MM.1S (cell line): Measurements from ENCODE around the gene AK8.
A peak's percentile ranks its signal among the peaks of the same experiment; 100 is the strongest.

Experiments
- DNase-seq: peaks from one replicate; pipeline ENCODE4 v3.0.0-alpha.2; 2015
- H2AFZ ChIP-seq: fragments of 300-600 bp; sonication (generic); 2 replicates; pipeline ENCODE4 v1.6.0; 2016; ENCODE audit warnings: antibody characterized with exemption, low read length
- H3F3A ChIP-seq: fragments of 300-600 bp; sonication (generic); 2 replicates; pipeline ENCODE4 v1.6.1; 2016; ENCODE audit warnings: mild to moderate bottlenecking, antibody characterized with exemption, low read length, moderate library complexity, mixed read lengths; ENCODE audit not compliant: insufficient read depth
- H3K27ac ChIP-seq: fragments of 300-600 bp; sonication (generic); 2 replicates; pipeline ENCODE4 v1.5.1; 2016; ENCODE audit warnings: mild to moderate bottlenecking, low read length
- H3K27me3 ChIP-seq: fragments of 300-600 bp; sonication (generic); replicated peaks from 2 replicates; pipeline ENCODE4 v1.6.0; 2016; ENCODE audit warnings: low read length; ENCODE audit not compliant: insufficient read depth
- H3K36me3 ChIP-seq: fragments of 300-600 bp; sonication (generic); replicated peaks from 2 replicates; pipeline ENCODE4 v1.6.1; 2016; ENCODE audit warnings: mild to moderate bottlenecking, low read length, mixed read lengths; ENCODE audit not compliant: insufficient read depth
- H3K4me1 ChIP-seq: fragments of 300-600 bp; sonication (generic); 2 replicates; pipeline ENCODE4 v1.6.1; 2016; ENCODE audit warnings: low read length, mixed read lengths
- H3K4me2 ChIP-seq: fragments of 300-600 bp; sonication (generic); 2 replicates; pipeline ENCODE4 v1.6.0; 2016; ENCODE audit warnings: low read depth, low read length
- H3K4me3 ChIP-seq: fragments of 300-600 bp; sonication (generic); 2 replicates; pipeline ENCODE4 v1.5.1; 2016; ENCODE audit warnings: low read length, mixed read lengths
- H3K79me2 ChIP-seq: fragments of 300-600 bp; sonication (generic); 2 replicates; pipeline ENCODE4 v1.6.1; 2016; ENCODE audit warnings: mixed run types, low read length, mixed read lengths
- H3K9ac ChIP-seq: fragments of 300-600 bp; sonication (generic); 2 replicates; pipeline ENCODE4 v1.6.1; 2016; ENCODE audit warnings: low read length, mixed read lengths
- H3K9me2 ChIP-seq: fragments of 300-600 bp; sonication (generic); replicated peaks from 2 replicates; pipeline ENCODE4 v1.6.1; 2016; ENCODE audit warnings: mild to moderate bottlenecking, low read length, mixed read lengths; ENCODE audit not compliant: insufficient read depth
- H3K9me3 ChIP-seq: fragments of 300-600 bp; sonication (generic); replicated peaks from 2 replicates; pipeline ENCODE4 v1.6.1; 2016; ENCODE audit warnings: mild to moderate bottlenecking, low read length, mixed read lengths; ENCODE audit not compliant: insufficient read depth
- H4K20me1 ChIP-seq: fragments of 300-600 bp; sonication (generic); 2 replicates; pipeline ENCODE4 v1.6.1; 2016; ENCODE audit warnings: mild to moderate bottlenecking, low read length, moderate library complexity, mixed read lengths; ENCODE audit not compliant: insufficient read depth
- CTCF ChIP-seq: fragments of 300-600 bp; sonication (generic); IDR thresholded peaks from 2 replicates; pipeline ENCODE4 v1.5.1; 2016; ENCODE audit warnings: antibody characterized with exemption, low read length, mixed read lengths
- EZH2 ChIP-seq: fragments of 300-600 bp; sonication (generic); optimal IDR thresholded peaks from 2 replicates; pipeline ENCODE3; 2017; ENCODE audit warnings: low read depth, mild to moderate bottlenecking, antibody characterized with exemption, low read length, mixed read lengths
- EZH2phosphoT487 ChIP-seq: fragments of 300-600 bp; sonication (generic); IDR thresholded peaks from 2 replicates; pipeline ENCODE4 v1.6.1; 2018; ENCODE audit warnings: antibody characterized with exemption, low read length

AK8 gene

GRCh38 chr9:132881826-132882225, 3.7 kb upstream of the AK8 start:
- Histone ChIP-seq H3K4me3 (no peak overlapping the region), H2AFZ (no peak overlapping the region), H3K9me2 (no peaks in the 10 kb centered on the region), H4K20me1 (no peaks in the 10 kb centered on the region), H3K9ac (no peak overlapping the region), H3K27ac (no peak overlapping the region), H3K27me3 (peaks cover 9% of the 10 kb centered on the region), H3F3A (no peaks in the 10 kb centered on the region), H3K36me3 (no peaks in the 10 kb centered on the region), H3K4me1 (no peaks in the 10 kb centered on the region), H3K9me3 (no peaks in the 10 kb centered on the region), H3K79me2 (no peaks in the 10 kb centered on the region), H3K4me2 (no peak overlapping the region)
- no peak for TF ChIP-seq EZH2
- DNase-seq, result no peak

- Histone ChIP-seq H3K9me3 (no peaks in the 10 kb centered on the region), H4K20me1 (no peaks in the 10 kb centered on the region), H3K36me3 (no peaks in the 10 kb centered on the region), H3F3A (no peaks in the 10 kb centered on the region), H3K27me3 (peaks cover 25% of the 10 kb centered on the region), H3K9me2 (no peaks in the 10 kb centered on the region), H3K4me1 (no peaks in the 10 kb centered on the region), H3K4me2 (no peak overlapping the region), H3K27ac (no peak overlapping the region), H3K79me2 (no peaks in the 10 kb centered on the region), H3K9ac (no peak overlapping the region), H2AFZ (no peak overlapping the region), H3K4me3 (no peak overlapping the region)
- no peak for DNase-seq
- TF ChIP-seq EZH2 (no peak), CTCF (no peak), EZH2phosphoT487 (no peak)
Measured at GRCh38 chr9:132880324-132880661, 2.2 kb upstream of the AK8 start.

GRCh38 chr9:132879457-132880323, 1.6 kb upstream of the AK8 start:
- Histone ChIP-seq H3K9me3 (no peaks in the 10 kb centered on the region), H3K4me1 (no peaks in the 10 kb centered on the region), H3K27me3 (peaks cover 31% of the 10 kb centered on the region), H3K27ac (no peak overlapping the region), H4K20me1 (no peaks in the 10 kb centered on the region), H2AFZ (no peak overlapping the region), H3F3A (no peaks in the 10 kb centered on the region), H3K9me2 (no peaks in the 10 kb centered on the region), H3K4me3 (no peak overlapping the region), H3K9ac (no peak overlapping the region), H3K36me3 (no peaks in the 10 kb centered on the region), H3K79me2 (no peaks in the 10 kb centered on the region), H3K4me2 (no peak overlapping the region)
- DNase-seq, result no peak
- no peak for TF ChIP-seq CTCF
- TF ChIP-seq EZH2phosphoT487, result no peak

- Histone ChIP-seq H3K9me3 (no peaks in the 10 kb centered on the region), H3K4me3 (peak within 1 kb of the TSS; percentile 99), H3F3A (no peaks in the 10 kb centered on the region), H3K36me3 (no peaks in the 10 kb centered on the region), H3K9ac (peak within 1 kb of the TSS; percentile 88), H2AFZ (peak within 1 kb of the TSS; percentile 100), H3K27ac (no peak within 1 kb of the TSS), H3K4me1 (no peaks in the 10 kb centered on the region), H3K79me2 (no peaks in the 10 kb centered on the region), H4K20me1 (no peaks in the 10 kb centered on the region), H3K27me3 (peaks cover 39% of the 10 kb centered on the region), H3K9me2 (no peaks in the 10 kb centered on the region), H3K4me2 (peak within 1 kb of the TSS; percentile 97)
- DNase-seq, result no peak
- TF ChIP-seq EZH2phosphoT487 (no peak), CTCF (no peak), EZH2 (no peak)
Measured at GRCh38 chr9:132878695-132879456, 792 bp upstream of the AK8 start, which contains the start of gene SPACA9. SPACA9 (plus strand) TSS chr9:132878898; CDS start chr9:132883948, 5,050 bp downstream.
